Lower leg skin (tissue), 3 donors: ENCODE measurements around the gene TTC24.

ENCODE experiments used
- CTCF ChIP-seq, 3 donors: fragments of 450-650 bp; IDR thresholded peaks; one replicate each; pipeline ENCODE4 v1.5.1; 2016; ENCODE audit warnings: antibody characterized with exemption in 3 of 3, mild to moderate bottlenecking in 3 of 3, moderate library complexity in 2 of 3
- POLR2A ChIP-seq, 2 donors: fragments of 450-650 bp; IDR thresholded peaks; one replicate each; pipeline ENCODE4 v1.6.1; 2016 to 2017; ENCODE audit warnings: antibody characterized with exemption in 2 of 2, mild to moderate bottlenecking in 1 of 2, moderate library complexity in 1 of 2

GRCh38 chr1:156546267-156546666 is 33.3 kb upstream of the TTC24 start:
- TF ChIP-seq CTCF (IDR thresholded peaks at IDR 0.05) (no peak), POLR2A (IDR thresholded peaks at IDR 0.05) (no peak)
